Activated T-helper 1 cell treated with Interleukin-2 at 50 U/mL for 16 hours (primary cell): Measurements from ENCODE around the gene THSD7B.
"Not testable (repeated sequence)": the region's sequence is repeated elsewhere in the genome, so short reads cannot be mapped to it uniquely, and the experiment has no call there.

Experiments
- DNase-seq: peaks from one replicate; pipeline ENCODE4 v3.0.0-alpha.2; 2020; ENCODE audit warnings: low read depth

The THSD7B gene

DNA sequence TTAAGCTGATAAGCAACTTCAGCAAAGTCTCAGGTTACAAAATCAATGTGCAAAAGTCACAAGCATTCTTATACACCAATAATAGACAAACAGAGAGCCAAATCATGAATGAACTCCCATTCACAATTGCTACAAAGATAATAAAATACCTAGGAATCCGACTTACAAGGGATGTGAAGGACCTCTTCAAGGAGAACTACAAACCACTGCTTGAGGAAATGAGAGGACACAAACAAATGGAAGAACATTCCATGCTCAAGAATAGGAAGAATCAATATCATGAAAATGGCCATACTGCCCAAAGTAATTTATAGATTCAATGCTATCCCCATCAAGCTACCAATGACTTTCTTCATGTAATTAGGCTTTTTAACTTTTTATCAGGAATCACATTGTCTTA lies 934.9 kb downstream of the THSD7B start:
- not testable (repeated sequence) for DNase-seq

DNA sequence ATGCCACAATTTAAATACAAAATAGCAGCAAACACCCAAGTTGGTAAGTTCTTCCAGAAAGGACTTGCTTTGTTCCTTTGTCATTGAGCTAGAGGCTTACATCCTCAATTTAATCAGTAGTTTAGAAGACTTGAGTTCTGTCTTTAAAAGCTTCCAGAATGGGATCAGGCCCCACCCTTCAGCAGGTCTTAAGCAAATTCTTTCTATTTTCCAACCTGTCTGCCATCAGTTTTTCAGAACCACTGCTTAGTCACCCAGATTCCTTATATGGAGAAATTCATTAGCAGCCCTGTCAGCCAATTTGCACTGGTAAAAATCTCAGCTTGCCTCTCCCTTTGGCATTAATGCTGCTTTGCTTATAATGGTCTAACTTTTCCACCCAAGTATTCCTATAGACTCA lies 935.3 kb downstream of the THSD7B start:
- DNase-seq, result no peak

GRCh38 chr2:137705296-137705695 lies 940.0 kb downstream of the THSD7B start:
- DNase-seq, result no peak

- no peak for DNase-seq
Observed at GRCh38 chr2:137706786-137707613, 941.7 kb downstream of the THSD7B start.

GRCh38 chr2:137708311-137708710 lies 943.0 kb downstream of the THSD7B start:
- DNase-seq, result no peak

DNA sequence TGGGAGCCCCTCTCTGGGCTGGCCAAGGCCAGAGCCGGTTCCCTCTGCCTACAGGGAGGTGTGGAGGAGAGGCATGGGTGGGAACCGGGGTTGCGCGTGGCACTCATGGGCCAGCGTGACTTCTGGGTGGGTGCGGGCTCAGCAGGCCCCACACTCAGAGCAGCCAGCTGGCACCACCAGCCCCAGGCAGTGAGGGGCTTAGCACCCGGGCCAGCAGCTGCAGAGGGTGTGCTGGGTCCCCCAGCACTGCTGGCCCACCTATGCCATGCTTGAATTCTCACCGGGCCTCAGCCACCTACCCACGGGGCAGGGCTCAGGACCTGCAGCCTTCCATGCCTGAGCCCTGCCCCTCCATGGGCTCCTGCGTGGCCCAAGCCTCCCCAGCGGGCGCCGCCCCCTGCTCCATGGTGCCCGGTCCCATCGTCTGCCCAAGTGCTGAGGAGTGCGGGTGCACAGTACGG lies 950.4 kb downstream of the THSD7B start:
- no peak for DNase-seq

DNA sequence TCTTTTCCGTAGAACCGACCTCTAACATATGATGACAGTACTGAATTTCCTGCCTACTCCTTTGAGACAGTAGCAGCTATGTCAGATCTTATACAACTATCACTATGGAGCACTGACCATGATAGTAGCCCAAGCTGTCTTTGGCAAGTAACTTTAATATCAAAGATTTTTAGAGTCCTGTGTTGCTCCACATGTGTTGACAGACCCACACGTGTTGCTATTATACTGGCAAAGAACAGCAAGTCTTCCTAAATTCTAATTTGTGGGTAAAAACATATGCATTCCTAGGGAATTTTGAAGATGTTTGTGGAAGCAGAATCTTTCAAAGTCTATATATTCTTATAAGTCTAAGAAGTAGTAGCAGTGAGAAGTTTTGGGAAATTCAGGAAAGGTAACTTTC lies 953.4 kb downstream of the THSD7B start:
- DNase-seq, result no peak

- DNase-seq, result no peak
Observed at GRCh38 chr2:137721733-137722132, 956.4 kb downstream of the THSD7B start.

DNA sequence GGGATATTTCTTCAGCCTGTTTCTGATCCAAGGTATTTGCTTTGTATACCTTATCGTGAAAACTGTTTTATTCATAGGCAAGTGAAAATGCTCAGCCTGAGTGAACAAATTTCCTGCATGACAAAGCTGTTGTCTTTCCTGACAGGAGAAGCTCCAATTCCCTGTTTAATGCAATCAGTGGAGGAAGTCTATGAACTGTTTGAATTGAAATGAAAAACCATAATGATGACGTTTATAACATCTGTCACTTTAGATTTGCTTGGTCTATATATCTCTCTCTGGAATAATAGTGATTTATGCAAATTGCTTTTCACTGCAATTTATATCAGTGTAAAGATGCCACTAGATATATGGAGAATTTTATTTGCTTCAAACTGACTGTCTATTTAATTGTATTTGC lies 959.6 kb downstream of the THSD7B start:
- DNase-seq, result no peak
